AG10803 (cell line): Measurements from ENCODE around the gene CPNE2.

Experiments used
- DNase-seq: peaks from one replicate; pipeline ENCODE4 v3.0.0; 2010; ENCODE audit warnings: low read depth
- H3K4me3 ChIP-seq: 2 replicates; pipeline ENCODE4 v1.5.1; 2011; ENCODE audit warnings: mild to moderate bottlenecking, low read length, control low read depth
- CTCF ChIP-seq: conservative IDR thresholded peaks from 2 replicates; pipeline ENCODE4 v1.5.1; 2011; ENCODE audit warnings: mild to moderate bottlenecking, low read length, control low read depth, inconsistent platforms

Gene CPNE2

GRCh38 chr16:57127037-57127763 is 34.8 kb downstream of the CPNE2 start:
- no peak for TF ChIP-seq CTCF
- no peak for DNase-seq
- no peak overlapping the region for H3K4me3 ChIP-seq

GRCh38 chr16:57127836-57128235 is 35.5 kb downstream of the CPNE2 start:
- H3K4me3 ChIP-seq: no peak overlapping the region
- DNase-seq: no peak
- TF ChIP-seq CTCF: no peak

- H3K4me3 ChIP-seq: no peak overlapping the region
- TF ChIP-seq CTCF: no peak
- no peak for DNase-seq
Observed at GRCh38 chr16:57128771-57129389, 36.5 kb downstream of the CPNE2 start.

GRCh38 chr16:57130950-57131321 is 38.6 kb downstream of the CPNE2 start:
- no peak overlapping the region for H3K4me3 ChIP-seq
- no peak for DNase-seq
- TF ChIP-seq CTCF: no peak

GRCh38 chr16:57131351-57131970 is 39.1 kb downstream of the CPNE2 start:
- no peak overlapping the region for H3K4me3 ChIP-seq
- TF ChIP-seq CTCF: no peak
- no peak for DNase-seq

- DNase-seq: no peak
- no peak for TF ChIP-seq CTCF
- H3K4me3 ChIP-seq: no peak overlapping the region
Observed at GRCh38 chr16:57132470-57132869, 40.1 kb downstream of the CPNE2 start.

- no peak overlapping the region for H3K4me3 ChIP-seq
- TF ChIP-seq CTCF: no peak
- no peak for DNase-seq
Observed at GRCh38 chr16:57133031-57133430, 40.6 kb downstream of the CPNE2 start.
